DMS53 (cell line): ENCODE data around the gene PLA2G2A.
"Not testable (repeated sequence)": the region's sequence is repeated elsewhere in the genome, so short reads cannot be mapped to it uniquely, and the experiment has no call there.

Experiments
- DNase-seq: peaks from one replicate; lab custom pipeline; 2025; lab: John Stamatoyannopoulos, UW

The PLA2G2A gene

DNA sequence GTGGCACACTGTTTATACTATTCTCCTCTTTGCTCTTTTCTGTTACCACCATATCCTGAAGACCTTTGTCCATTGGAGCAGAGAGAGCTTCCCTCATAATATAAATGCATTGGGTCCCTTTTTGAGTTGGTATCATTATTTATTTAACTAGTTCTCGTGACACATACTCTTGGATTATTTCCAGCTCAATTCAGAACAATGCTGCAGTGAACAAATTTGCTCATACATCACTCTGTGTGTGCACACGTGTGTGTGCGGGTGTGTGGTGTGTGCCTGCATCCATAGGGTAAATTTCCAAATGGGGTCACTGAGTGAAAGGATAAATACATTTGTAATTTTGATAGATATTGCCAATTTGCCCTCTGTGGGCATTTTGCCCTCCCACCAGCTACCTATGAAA is 5.8 kb downstream of the PLA2G2A start:
- peak; percentile 33 for DNase-seq

DNA sequence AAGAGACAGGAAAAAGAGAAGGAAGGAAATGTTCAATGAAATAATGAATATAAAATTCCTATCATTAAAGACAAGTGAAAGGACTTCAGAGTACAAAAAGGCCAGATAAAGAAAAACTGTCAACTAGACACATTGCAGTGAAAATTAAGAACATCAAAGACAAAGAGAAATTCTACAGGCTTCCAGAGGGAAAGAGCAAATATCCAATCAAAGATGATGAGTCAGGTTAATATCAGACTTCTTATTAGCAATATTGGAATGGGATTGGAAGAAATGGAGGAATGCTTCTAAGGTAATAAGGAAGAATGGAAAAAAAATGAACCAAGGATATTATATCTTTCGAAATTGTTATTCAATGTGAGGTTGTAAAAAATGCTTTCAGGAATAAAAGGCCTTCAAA is 7.8 kb downstream of the PLA2G2A start:
- DNase-seq: no peak

DNA sequence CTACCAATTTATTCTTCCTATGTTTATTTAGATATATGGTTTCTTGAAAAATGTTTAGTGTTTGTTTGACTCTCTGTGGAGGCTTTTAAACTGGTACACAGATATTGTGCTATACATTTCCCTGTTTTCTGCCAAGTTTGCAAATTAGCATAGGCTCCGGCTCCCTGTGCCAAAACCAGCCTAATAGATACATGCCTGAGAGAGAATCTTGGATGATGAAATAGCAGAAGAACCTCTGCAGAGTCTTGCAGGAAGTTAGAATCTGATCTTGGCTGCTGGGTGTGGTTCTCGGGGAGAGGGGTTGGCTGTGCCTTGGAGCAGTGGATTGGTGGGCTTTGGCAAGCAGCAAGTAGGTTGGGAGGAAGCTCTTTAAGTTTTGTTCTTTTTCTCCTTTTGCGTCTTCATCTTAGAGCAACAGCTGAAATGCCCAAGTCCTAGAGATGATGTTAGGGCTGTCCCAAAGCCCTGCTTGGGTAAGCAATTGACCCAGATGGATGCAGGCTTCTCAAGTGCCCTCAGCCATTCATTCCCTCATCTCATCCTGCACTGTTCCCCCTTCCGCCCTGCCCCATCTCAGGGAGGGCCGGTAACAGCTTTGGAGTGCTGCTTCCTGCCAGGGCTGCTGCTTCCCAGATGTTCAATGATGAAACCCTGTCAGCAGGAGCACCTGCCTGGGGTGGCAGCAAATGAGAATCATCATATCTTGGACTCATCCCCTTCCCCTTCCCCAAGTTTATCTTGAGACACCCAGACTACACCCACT is 9.3 kb downstream of the PLA2G2A start:
- no peak for DNase-seq

DNA sequence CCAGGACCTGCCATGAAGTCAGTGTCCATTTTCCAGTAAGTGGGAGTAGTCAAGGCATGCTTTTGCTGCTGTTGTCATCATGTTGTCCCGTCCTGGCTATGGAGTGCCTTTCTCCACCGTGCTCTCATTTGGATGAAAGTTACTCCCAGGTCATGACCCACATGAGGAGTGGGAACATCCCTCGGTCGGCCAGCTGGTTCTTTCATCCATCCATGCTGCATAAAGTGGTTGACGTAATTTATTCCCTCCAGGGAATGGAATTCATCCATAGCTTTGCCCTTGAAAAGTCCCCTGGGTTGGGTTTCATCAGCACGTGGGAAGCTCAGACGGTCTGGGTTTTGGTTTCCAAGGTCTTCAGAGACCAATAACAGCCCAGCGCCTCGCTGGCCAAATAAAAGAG is 11.6 kb downstream of the PLA2G2A start:
- DNase-seq: no peak

DNA sequence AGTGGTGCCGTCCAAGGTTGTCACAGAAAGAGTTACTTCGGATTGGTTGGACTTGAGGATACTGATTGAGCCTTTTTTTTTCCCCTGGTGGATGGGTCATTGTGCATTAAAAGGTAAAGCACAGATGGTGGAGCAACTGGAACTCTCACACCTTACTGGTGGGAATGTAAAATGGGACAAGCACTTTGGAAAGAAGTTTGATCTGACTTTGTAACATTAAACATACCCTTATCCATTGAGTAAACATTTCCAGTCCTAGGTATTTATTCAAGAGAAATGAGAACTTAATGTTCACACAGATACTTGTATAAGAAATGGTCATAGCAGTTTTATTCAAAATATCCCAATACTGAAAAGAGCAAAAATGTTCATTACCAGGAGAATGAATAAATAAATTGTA is 14.9 kb downstream of the PLA2G2A start:
- DNase-seq: no peak

DNA sequence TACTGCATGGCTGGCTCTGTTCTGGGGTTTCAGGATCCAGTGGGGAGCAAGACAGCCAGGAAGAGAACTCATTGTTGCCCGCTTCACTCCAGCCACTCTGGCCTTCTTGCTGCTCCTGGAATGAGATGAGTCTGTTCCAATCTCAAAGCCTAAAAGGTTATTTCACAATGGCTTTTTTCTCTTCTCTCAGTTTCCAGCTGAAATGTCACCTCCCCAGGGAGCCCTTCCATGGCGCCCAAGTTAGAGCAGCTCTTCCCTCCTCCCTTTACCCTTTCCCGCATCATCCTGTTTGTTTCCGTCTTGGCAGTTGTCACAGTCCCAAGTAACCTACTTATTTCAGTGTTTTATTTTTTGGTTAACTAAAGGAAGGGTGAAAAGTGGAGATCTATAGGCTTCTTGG is 15.8 kb downstream of the PLA2G2A start:
- no peak for DNase-seq

DNA sequence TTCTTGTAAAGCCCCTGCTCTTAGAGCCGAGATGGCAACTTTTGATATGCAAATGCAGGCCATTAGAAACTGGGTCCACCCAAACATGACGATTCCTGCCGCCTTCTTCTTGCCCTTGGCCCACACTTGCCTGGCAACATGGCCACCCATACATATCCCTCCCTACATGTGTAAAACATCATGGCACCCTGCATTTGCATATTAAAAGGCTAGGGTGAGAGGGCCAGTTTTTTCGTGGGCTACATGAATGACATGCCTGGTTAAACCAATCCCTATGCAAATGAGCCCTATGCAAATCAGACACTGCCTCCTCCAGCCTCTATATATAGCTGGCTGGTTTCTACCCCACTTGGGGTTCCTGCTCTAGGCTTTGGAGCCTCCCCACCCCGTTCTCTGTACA is 18.8 kb downstream of the PLA2G2A start:
- no peak for DNase-seq

DNA sequence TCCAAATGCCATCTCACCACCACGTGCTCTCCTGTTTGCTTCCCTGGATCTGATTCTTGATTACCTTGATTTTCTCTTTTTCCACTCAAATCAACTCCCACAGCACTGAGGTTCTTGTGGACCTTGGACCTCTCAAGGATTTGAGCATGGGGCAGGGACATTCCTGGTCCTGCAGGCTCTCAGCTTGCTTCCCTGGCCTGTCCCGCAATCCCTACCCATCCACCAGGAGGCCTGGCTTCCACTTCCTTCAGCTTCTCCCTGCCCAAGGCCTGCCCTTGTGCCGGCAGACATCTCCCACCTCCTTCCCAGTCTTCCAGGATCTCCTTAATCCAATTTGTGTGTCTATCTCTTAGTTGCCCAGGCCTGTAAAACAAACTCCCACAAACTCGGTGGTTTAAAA is 21.6 kb downstream of the PLA2G2A start:
- DNase-seq: no peak

DNA sequence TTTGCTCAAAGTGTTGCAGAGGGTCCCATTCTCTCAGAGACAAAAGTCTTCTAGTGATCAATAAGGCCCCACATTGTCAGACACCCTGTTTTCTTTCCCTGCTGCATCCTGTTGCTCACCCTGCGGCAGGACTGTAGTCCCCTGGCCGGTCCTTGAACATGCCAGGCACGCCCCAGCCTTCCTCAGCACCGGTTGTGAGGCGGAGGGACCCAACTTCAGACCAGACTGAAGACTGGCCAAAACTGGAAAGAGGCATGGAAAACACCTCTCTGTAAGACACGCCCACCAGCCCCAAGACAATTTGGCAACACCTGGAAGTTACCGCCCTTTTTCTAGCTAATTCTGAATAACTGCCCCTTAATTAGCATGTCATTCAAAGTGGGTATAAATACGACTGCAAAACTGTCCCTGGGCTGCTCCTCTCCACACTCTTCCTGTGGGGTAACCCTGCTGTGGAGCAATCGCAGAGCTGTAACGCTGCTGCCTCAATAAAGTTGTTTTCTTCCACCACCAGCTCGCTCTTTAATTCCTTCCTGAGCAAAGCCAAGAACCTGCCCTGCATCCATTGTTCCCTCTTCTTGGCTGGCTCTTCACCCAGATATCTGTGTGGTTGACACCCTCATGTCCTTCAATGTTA is 23.8 kb downstream of the PLA2G2A start:
- no peak for DNase-seq

DNA sequence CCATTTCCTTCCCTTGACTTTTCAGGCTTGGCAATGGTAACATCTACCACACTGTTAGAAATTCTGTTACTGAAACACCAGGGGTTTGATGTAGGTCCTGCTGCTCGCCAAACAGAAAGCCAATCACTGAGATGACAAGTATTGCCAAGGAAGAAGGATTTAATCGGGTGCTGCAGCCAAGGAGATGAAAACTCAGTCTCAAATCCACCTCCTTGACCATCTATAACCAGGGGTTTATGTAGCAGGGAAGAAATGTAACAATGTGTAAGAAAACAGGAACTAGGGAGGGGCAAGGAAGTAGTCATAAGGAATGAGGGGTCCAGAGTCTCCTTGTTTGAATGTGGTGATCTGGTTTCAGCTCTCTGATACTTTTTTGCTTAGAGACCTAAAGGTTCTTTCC is 25.4 kb downstream of the PLA2G2A start:
- DNase-seq: no peak

DNA sequence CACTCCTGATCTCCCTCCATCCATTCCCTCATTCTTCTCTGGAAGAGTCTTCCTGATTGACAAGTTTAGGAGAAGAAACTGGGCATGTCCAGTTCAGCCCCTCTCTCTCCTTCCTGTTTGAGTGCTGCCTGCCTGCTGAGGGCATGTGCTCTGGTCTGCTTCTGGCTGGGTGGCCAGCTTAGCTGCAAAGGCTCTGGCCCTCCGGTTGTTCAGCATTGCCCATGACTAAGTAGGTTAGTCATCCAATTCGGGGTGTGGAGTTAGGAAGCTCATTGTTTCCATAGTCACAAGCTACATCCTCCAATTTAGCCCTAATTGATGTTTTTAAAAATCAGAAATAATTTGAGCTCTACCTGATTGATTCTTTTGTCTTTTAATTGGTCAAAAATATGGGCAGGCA is 30.4 kb downstream of the PLA2G2A start:
- peak; percentile 34 for DNase-seq

DNA sequence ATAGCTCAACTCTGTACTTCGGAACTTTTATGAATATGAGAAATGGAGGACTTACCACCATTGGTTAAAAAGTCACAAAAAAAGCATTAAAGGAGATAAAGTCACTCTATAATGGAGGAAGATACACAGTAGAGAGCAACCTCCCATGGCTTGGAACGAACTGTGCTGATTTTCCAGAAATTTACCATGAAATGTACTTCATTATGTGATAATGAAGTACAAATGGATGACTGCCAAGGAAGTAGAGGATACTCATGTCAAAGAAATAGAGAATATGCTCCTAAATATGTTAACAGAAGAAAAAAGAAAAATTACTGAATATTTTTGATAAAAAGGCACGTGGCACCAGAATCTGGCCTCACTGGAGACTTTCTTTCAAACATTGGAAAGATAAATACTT is 32.4 kb downstream of the PLA2G2A start:
- DNase-seq: no peak

DNA sequence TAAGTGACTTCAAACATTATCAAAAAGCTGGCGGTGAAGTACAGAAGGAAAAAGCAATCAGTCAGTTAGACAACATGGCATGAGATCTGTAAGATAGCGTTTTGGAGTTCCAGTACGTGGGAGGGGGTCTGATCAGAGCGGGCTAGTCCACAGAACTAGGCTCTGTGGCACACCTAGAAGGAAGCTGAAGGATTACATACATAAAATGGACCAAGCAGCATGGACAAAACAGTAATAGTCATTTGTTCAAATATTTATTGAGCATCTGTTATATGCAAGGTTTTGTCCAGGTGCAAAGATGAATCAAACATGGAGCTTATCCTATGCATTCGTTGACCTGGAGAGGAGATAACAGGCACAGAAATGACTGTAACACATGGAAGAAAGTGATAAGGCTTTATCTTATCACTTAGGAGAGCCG is 33.1 kb downstream of the PLA2G2A start:
- DNase-seq: no peak

DNA sequence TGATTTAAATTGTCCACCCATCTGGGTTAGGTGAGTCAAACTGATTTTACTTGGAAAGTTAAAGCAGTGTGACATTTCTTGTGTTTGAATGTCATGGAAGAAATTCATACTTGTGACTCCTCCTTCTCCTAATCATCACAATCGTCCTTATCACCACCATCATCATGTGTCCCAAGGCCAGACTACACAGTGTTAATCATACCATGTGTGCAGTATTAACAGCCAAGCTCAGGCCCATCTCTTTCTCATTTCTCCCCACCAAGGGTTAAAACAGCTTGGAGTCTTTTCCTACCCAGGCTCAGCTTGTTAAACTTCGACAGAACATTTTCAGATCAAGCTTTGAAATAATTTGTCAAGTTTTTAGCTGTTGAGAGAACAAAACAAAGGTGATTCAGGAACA is 33.5 kb downstream of the PLA2G2A start:
- DNase-seq: no peak

DNA sequence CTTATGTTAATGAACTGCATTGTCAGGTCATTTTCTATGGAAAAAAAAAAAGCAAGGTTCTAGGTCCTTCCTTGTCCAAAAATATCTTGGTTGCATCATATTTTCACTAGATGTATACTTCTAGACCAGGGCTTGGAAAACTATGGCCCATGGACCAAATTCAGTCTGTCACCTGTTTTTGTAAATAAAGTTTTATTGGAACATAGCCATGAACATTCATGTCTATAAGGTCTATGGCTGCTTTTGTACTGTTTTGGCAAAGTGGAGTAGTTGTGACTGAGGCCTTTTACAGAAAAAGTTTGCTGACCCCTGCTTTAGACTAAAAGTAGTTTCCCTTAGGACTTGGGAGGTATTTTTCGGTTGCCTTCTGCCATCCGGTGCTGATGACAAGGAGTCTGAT is 36.8 kb downstream of the PLA2G2A start:
- DNase-seq: no peak

DNA sequence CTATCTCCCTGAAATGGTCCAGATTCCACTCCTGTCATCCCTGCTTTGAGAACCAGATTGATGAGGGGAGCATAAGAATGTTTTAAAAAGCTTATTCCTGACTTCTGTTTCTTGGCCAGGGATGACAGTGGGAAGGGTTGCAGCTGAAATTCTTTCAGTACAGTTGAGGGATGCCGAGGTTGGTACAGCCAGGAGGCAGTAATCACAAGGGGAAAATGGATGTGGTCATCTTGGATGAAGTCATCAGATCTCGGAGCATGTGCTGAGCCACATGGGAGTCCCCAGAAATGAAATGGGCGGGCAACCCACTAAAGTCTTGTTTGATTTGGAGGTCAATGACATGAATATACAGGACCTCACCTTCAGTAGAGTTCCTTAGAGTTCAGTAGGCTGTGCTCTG is 37.3 kb downstream of the PLA2G2A start:
- DNase-seq: no peak

DNA sequence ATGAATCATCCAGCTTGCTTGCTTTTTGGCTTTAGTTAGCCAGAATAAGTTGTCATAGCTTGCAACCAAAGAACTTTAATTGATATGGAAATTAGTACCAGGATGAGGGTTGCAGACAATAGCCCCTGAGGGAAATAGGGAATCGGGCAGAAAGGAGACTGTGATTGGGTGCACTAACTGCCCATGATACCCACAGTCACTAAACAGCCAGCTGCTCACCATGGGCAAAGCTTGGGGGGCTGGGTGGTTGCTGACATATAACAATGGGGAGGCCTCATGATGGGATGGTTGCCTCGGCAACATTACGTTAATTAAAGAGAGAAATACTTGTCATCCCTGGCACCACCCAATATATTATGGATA is 38.2 kb downstream of the PLA2G2A start:
- DNase-seq: no peak

DNA sequence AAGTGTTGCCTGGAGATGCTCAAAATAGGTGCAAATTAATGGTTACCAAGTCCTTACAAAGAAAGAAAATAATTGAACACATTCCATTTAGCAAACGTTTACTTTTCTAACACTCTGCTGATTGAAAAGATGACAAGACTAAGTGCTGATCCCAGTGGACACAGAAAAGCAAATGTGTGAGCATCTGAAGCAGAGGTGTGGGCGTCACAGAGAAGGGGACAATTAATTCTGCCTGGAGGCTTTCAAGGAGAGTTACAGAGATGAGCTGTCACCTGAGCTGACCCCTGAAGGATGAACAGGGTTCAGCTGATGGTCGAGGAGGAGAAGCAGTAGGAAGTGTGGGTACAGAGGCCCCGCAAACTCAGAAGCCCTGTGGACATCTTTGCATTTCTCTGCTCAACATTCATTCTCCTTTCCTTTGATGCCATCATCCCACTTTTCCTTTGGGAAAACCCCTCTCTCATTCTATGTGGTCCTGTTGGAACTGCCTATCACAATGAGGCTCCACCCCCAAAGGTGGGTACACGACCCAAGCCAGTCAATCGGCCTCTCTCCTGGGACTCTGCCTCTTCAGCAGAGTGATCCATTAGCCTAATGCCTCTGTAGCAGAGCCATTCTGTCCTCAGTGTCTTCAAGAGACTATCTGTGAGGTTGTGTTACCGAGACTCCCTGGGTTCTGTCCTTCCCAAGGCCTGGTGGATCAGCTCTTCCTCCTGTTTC is 38.8 kb downstream of the PLA2G2A start:
- DNase-seq: no peak

DNA sequence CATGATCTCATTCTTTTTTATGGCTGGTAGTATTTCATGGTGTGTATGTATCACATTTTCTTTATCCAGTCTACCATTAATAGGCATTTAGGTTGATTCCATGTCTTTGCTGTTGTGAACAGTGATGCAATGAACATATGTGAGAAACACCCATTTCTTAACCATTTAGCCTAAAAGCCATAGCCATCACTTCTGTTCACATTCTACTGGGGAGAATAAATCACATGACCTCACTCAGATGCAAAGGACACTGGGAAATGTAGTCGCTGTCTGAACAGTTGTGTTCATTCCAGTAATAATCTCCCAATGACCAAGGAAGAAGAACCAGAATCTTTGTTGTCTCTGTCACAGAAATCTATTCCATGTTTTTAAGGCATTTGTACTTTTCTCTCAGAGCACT is 40.9 kb downstream of the PLA2G2A start:
- DNase-seq: no peak

DNA sequence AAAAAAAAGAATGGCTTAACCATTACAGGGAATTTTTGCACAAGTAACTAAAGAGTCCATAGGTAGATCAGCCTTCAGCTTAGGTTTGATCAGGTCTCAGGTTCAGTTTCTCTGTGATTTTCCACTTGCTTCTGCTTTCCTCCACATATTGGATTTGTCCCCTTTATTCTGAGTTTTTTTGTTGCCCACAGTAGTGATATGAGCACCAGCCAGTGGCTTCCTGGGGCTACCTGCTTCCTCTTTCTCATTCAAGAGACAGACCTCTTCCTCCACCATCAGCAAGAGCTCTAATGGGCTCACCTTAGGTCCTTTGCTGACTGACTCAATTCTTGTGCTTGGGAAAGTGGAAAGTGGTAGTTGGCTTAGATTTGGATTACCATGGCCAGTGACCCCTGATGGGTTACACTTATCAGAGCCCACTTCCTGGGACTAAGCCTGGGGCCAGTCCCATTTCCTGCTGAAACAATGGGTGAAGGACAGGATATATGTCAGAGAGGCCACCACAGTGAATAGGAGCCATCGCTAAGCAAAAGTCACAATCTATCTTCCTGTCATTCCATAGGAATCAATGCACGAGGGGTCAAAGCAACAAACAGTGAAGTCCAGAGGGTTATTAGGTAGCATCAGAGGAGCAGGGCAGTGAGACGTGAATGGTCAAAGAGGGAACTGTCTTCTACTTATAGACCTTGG is 43.2 kb downstream of the PLA2G2A start:
- no peak for DNase-seq

DNA sequence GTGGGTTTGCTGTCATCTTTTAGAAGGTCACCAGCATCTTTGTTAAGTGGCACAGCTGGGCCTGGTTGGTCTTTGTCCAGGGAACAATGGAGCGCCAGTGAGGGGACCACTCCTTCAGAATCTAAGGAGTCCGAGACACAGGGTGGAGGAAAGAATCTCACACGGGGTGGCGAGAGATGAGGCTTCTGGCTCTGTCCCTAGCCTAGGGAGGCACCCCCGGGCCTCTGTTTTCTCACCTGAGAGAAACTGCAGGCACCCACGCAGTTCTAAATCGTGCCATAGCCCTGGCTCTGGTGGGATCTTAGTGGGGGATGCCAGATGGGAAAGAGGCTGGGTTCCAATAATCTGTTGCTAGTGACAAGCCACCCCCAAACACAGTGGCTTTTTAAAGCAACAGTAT is 45.1 kb downstream of the PLA2G2A start:
- no peak for DNase-seq

DNA sequence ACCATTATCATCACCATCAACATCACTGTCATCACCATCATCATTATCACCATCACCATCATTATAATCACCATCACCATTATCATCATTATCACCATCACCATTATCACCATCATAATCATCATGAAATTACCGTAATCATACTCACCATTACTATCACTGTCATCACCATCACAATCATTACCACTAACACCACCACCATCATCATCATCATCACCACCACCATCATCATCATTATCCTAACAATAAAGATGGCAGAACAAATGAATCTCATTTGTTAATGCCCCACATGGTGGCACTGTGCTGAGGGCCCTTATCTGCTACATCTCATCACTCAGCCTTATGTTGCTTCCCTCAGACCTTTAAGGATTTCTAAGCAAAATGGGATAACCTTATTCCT is 46.6 kb downstream of the PLA2G2A start:
- DNase-seq: no peak

DNA sequence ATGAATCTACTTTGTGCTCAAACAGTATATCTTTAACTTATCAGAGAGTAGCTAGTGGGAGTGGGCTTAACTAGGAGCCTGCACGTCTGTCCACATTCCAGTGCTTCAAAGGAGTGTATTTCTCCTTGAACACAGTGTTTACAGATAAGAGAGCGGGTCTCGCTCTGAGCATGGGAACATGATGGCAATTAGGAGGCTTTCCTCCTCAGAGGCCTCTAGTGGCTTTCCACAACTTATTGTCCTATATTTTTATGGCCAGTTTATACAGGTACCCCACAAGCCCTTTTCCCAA is 52.3 kb downstream of the PLA2G2A start:
- not testable (repeated sequence) for DNase-seq
